Esophagus (tissue), 2 donors: ENCODE results near the gene PLPP1. TPM values are rescaled to one million over a fixed set of nuclear protein-coding genes. Genes with fewer than 3 reads are reported as not detected.

Source experiments
- H3K27ac ChIP-seq, 2 donors: one replicate each; pipeline ENCODE4 v1.5.1; 2013; ENCODE audit warnings: low read depth in 2 of 2, mild to moderate bottlenecking in 2 of 2, inconsistent platforms in 1 of 2, low read length in 1 of 2, moderate library complexity in 1 of 2
- H3K27me3 ChIP-seq, 2 donors: one replicate each; pipeline ENCODE4 v1.6.1; 2013; ENCODE audit warnings: low read length in 2 of 2, control low read depth in 1 of 2, mild to moderate bottlenecking in 1 of 2; ENCODE audit not compliant: insufficient read depth in 2 of 2, control insufficient read depth in 1 of 2
- H3K36me3 ChIP-seq, 2 donors: one replicate each; pipeline ENCODE4 v1.6.1; 2013; ENCODE audit warnings: low read length in 1 of 2; ENCODE audit not compliant: control insufficient read depth in 2 of 2, insufficient read depth in 2 of 2
- H3K4me1 ChIP-seq, 2 donors: one replicate each; pipeline ENCODE4 v1.6.1; 2013; ENCODE audit warnings: low read length in 1 of 2; ENCODE audit not compliant: control insufficient read depth in 2 of 2, insufficient read depth in 2 of 2
- H3K4me3 ChIP-seq, 2 donors: one replicate each; pipeline ENCODE4 v1.5.1; 2013; ENCODE audit warnings: low read length in 2 of 2, mild to moderate bottlenecking in 2 of 2, low read depth in 1 of 2, moderate library complexity in 1 of 2
- H3K9me3 ChIP-seq, 2 donors: one replicate each; pipeline ENCODE4 v1.6.1; 2013; ENCODE audit warnings: mild to moderate bottlenecking in 2 of 2, low read depth in 1 of 2, low read length in 1 of 2, moderate library complexity in 1 of 2; ENCODE audit not compliant: control insufficient read depth in 2 of 2, insufficient read depth in 1 of 2
- WGBS, 2 donors: extraction: QIAGEN DNeasy Blood & Tissue Kit; methylation state at CpG; one replicate each; pipeline ENCODE4 v1.1.7; 2013; 5-methylcytosine and 5-hydroxymethylcytosine counted together
- polyA plus RNA-seq, 2 donors: library from polyadenylated mRNA; stranded (reverse); fragments of 200-250 nt; gene quantifications; one replicate each; pipeline ENCODE4 v1.2.3, GENCODE V29; 2013
- donor health status: healthy with polysubstance abuse.
- donor health status: Bipolar disorder and iron deficiency.

PLPP1 gene
- polyA plus RNA-seq, 2 donors = 23.3 to 27.7 TPM

- H3K4me1 ChIP-seq = no peaks in the 10 kb centered on the region
- no peak overlapping the region for H3K27ac ChIP-seq
- no peaks in the 10 kb centered on the region for H3K27me3 ChIP-seq
- H3K4me3 ChIP-seq = no peak overlapping the region
- H3K9me3 ChIP-seq = no peaks in the 10 kb centered on the region
- no peaks in the 10 kb centered on the region for H3K36me3 ChIP-seq
- WGBS, 2 donors = 48 to 59% methylated on average over 2 of the region's 2 CpGs
Observed at GRCh38 chr5:55492449-55492848, 42.3 kb downstream of the PLPP1 start.

- H3K4me3 ChIP-seq = no peak overlapping the region
- no peaks in the 10 kb centered on the region for H3K36me3 ChIP-seq
- no peaks in the 10 kb centered on the region for H3K9me3 ChIP-seq
- 71 to 92% methylated on average over 3 of the region's 3 CpGs for WGBS, 2 donors
- no peak overlapping the region for H3K27ac ChIP-seq
- no peaks in the 10 kb centered on the region for H3K27me3 ChIP-seq
- no peaks in the 10 kb centered on the region for H3K4me1 ChIP-seq
Observed at GRCh38 chr5:55485073-55485472, 49.7 kb downstream of the PLPP1 start.

GRCh38 chr5:55484531-55484930 lies 50.2 kb downstream of the PLPP1 start:
- no peak overlapping the region for H3K4me3 ChIP-seq
- H3K27me3 ChIP-seq = no peaks in the 10 kb centered on the region
- no peaks in the 10 kb centered on the region for H3K36me3 ChIP-seq
- no peaks in the 10 kb centered on the region for H3K9me3 ChIP-seq
- no peak overlapping the region for H3K27ac ChIP-seq
- WGBS, 2 donors = 96% methylated on average over 1 of the region's 1 CpG
- H3K4me1 ChIP-seq = no peaks in the 10 kb centered on the region

- H3K27me3 ChIP-seq = no peaks in the 10 kb centered on the region
- 90 to 92% methylated on average over 3 of the region's 3 CpGs for WGBS, 2 donors
- H3K36me3 ChIP-seq = no peaks in the 10 kb centered on the region
- H3K4me1 ChIP-seq = no peaks in the 10 kb centered on the region
- H3K27ac ChIP-seq = no peak overlapping the region
- no peaks in the 10 kb centered on the region for H3K9me3 ChIP-seq
- H3K4me3 ChIP-seq = no peak overlapping the region
Observed at GRCh38 chr5:55483885-55484284, 50.9 kb downstream of the PLPP1 start.

GRCh38 chr5:55481293-55481855 lies 53.4 kb downstream of the PLPP1 start:
- Histone ChIP-seq H3K27ac (no peak overlapping the region), H3K27me3 (no peaks in the 10 kb centered on the region), H3K4me3 (no peak overlapping the region), H3K36me3 (no peaks in the 10 kb centered on the region), H3K4me1 (no peaks in the 10 kb centered on the region), H3K9me3 (no peaks in the 10 kb centered on the region)
- WGBS, 2 donors = 89 to 92% methylated on average over 3 of the region's 3 CpGs

- H3K4me1 ChIP-seq = no peaks in the 10 kb centered on the region
- H3K27ac ChIP-seq = no peak overlapping the region
- no peak overlapping the region for H3K4me3 ChIP-seq
- H3K36me3 ChIP-seq = no peaks in the 10 kb centered on the region
- H3K27me3 ChIP-seq = no peaks in the 10 kb centered on the region
- 82 to 88% methylated on average over 3 of the region's 3 CpGs for WGBS, 2 donors
- H3K9me3 ChIP-seq = no peaks in the 10 kb centered on the region
Observed at GRCh38 chr5:55480781-55481180, 54.0 kb downstream of the PLPP1 start.

GRCh38 chr5:55472642-55473041 lies 62.1 kb downstream of the PLPP1 start:
- no peaks in the 10 kb centered on the region for H3K36me3 ChIP-seq
- no peak overlapping the region for H3K4me3 ChIP-seq
- WGBS, 2 donors = 86 to 88% methylated on average over 1 of the region's 1 CpG
- H3K27ac ChIP-seq = no peak overlapping the region
- H3K27me3 ChIP-seq = no peaks in the 10 kb centered on the region
- no peaks in the 10 kb centered on the region for H3K9me3 ChIP-seq
- no peaks in the 10 kb centered on the region for H3K4me1 ChIP-seq

GRCh38 chr5:55471468-55471867 lies 63.3 kb downstream of the PLPP1 start:
- no peaks in the 10 kb centered on the region for H3K27me3 ChIP-seq
- no peak overlapping the region for H3K4me3 ChIP-seq
- no peaks in the 10 kb centered on the region for H3K36me3 ChIP-seq
- H3K27ac ChIP-seq = no peak overlapping the region
- H3K4me1 ChIP-seq = no peaks in the 10 kb centered on the region
- no peaks in the 10 kb centered on the region for H3K9me3 ChIP-seq
- 75 to 86% methylated on average over 1 of the region's 1 CpG for WGBS, 2 donors

GRCh38 chr5:55470282-55470681 lies 64.5 kb downstream of the PLPP1 start:
- WGBS, 2 donors = 96% methylated on average over 1 of the region's 1 CpG

GRCh38 chr5:55469839-55470238 lies 64.9 kb downstream of the PLPP1 start:
- Histone ChIP-seq H3K27ac (no peak overlapping the region), H3K36me3 (no peaks in the 10 kb centered on the region), H3K4me3 (no peak overlapping the region), H3K27me3 (no peaks in the 10 kb centered on the region), H3K4me1 (no peaks in the 10 kb centered on the region), H3K9me3 (no peaks in the 10 kb centered on the region)

More at GRCh38 chr5:55470282-55470681, 64.5 kb downstream of the PLPP1 start:
- H3K27ac ChIP-seq = no peak overlapping the region
- no peaks in the 10 kb centered on the region for H3K36me3 ChIP-seq
- no peak overlapping the region for H3K4me3 ChIP-seq
- H3K4me1 ChIP-seq = no peaks in the 10 kb centered on the region
- H3K9me3 ChIP-seq = no peaks in the 10 kb centered on the region
- no peaks in the 10 kb centered on the region for H3K27me3 ChIP-seq
